HEK293 (cell line): ENCODE measurements around the gene ERVMER34-1.

ENCODE experiments used
- CTCF ChIA-PET: fragments of 350-600 bp; formaldehyde crosslinking; extraction: SDS; loops from one replicate; lab custom pipeline; 2021; ENCODE audit warnings: antibody characterized with exemption; lab: Yijun Ruan, JAX
- POLR2A ChIA-PET: fragments of 300-600 bp; formaldehyde crosslinking; extraction: SDS; loops from one replicate; lab custom pipeline; 2020; ENCODE audit warnings: antibody characterized with exemption, inconsistent platforms; lab: Yijun Ruan, JAX
- H3K27ac ChIP-seq: fragments of 200-500 bp; sonication (Bioruptor generic); 2 replicates; pipeline ENCODE4 v1.5.1; 2014; ENCODE audit warnings: low read depth, low read length, control low read depth, inconsistent platforms; ENCODE audit errors: extremely low read depth
- H3K36me3 ChIP-seq, 2 experiments: fragments of 200-500 bp in 1 of 2; sonication (Bioruptor generic) in 1 of 2; 1 replicate in 1 of 2; 2 replicates in 1 of 2; pipeline ENCODE4 v1.5.1; 2014 to 2017; ENCODE audit warnings: inconsistent platforms in 2 of 2, low read length in 2 of 2; ENCODE audit not compliant: control insufficient read depth in 2 of 2, insufficient read depth in 1 of 2
- H3K4me1 ChIP-seq: fragments of 200-500 bp; sonication (Bioruptor generic); 2 replicates; pipeline ENCODE4 v1.5.1; 2014; ENCODE audit warnings: mild to moderate bottlenecking, low read length, inconsistent platforms; ENCODE audit not compliant: control insufficient read depth, insufficient read depth
- H3K4me3 ChIP-seq: 2 replicates; pipeline ENCODE4 v1.5.1; 2011; ENCODE audit warnings: low read depth, mild to moderate bottlenecking, control low read depth, low read length, moderate library complexity
- H3K9me3 ChIP-seq: fragments of 200-500 bp; sonication (Bioruptor generic); 2 replicates; pipeline ENCODE4 v1.5.1; 2014; ENCODE audit warnings: low read depth, low read length, inconsistent platforms; ENCODE audit not compliant: control insufficient read depth, insufficient read depth
- GLIS1 ChIP-seq: fragments of 450-650 bp; formaldehyde crosslinking; IDR thresholded peaks from 2 replicates; pipeline ENCODE4 v1.5.1; 2016; ENCODE audit warnings: missing biosample characterization, missing genetic modification characterization
- KLF7 ChIP-seq: fragments of 450-650 bp; formaldehyde crosslinking; IDR thresholded peaks from 2 replicates; pipeline ENCODE4 v1.5.1; 2016; ENCODE audit warnings: missing biosample characterization, missing genetic modification characterization, borderline replicate concordance
- REPIN1 ChIP-seq: fragments of 450-650 bp; formaldehyde crosslinking; IDR thresholded peaks from 2 replicates; pipeline ENCODE4 v1.5.1; 2017; ENCODE audit warnings: missing biosample characterization, missing genetic modification characterization, low read depth
- SCRT2 ChIP-seq: fragments of 450-650 bp; formaldehyde crosslinking; IDR thresholded peaks from 2 replicates; pipeline ENCODE4 v1.5.1; 2016; ENCODE audit warnings: missing biosample characterization, missing genetic modification characterization
- SETDB1 ChIP-seq: IDR thresholded peaks from one replicate; pipeline ENCODE4 v1.6.1; 2017; ENCODE audit warnings: mild to moderate bottlenecking, low read length, moderate library complexity, mixed read lengths; ENCODE audit not compliant: insufficient read length
- TCF7L2 ChIP-seq: IDR thresholded peaks from 2 replicates; pipeline ENCODE4 v1.6.1; 2011; ENCODE audit warnings: low read depth, mild to moderate bottlenecking, inconsistent platforms, low read length, moderate library complexity, borderline replicate concordance
- TRIM28 ChIP-seq: IDR thresholded peaks from 2 replicates; pipeline ENCODE4 v1.6.1; 2011; ENCODE audit warnings: low read length, control low read depth, borderline replicate concordance
- TSHZ1 ChIP-seq: fragments of 450-650 bp; formaldehyde crosslinking; IDR thresholded peaks from 2 replicates; pipeline ENCODE4 v1.5.1; 2016; ENCODE audit warnings: missing biosample characterization, missing genetic modification characterization, borderline replicate concordance
- ZBTB20 ChIP-seq: fragments of 450-650 bp; formaldehyde crosslinking; IDR thresholded peaks from 2 replicates; pipeline ENCODE4 v1.5.1; 2016; ENCODE audit warnings: missing biosample characterization, missing genetic modification characterization
- ZBTB8A ChIP-seq: fragments of 450-650 bp; formaldehyde crosslinking; IDR thresholded peaks from 2 replicates; pipeline ENCODE4 v1.5.1; 2016; ENCODE audit warnings: missing biosample characterization, missing genetic modification characterization
- ZNF112 ChIP-seq: fragments of 450-650 bp; formaldehyde crosslinking; IDR thresholded peaks from 2 replicates; pipeline ENCODE4 v1.5.0; 2017; ENCODE audit warnings: missing biosample characterization, missing genetic modification characterization
- ZNF157 ChIP-seq: fragments of 450-650 bp; formaldehyde crosslinking; IDR thresholded peaks from 2 replicates; pipeline ENCODE4 v1.5.1; 2016; ENCODE audit warnings: missing biosample characterization, missing genetic modification characterization
- ZNF18 ChIP-seq: fragments of 450-650 bp; formaldehyde crosslinking; IDR thresholded peaks from 2 replicates; pipeline ENCODE4 v1.5.1; 2016; ENCODE audit warnings: missing biosample characterization, missing genetic modification characterization
- ZNF184 ChIP-seq: fragments of 450-650 bp; IDR thresholded peaks from 2 replicates; pipeline ENCODE4 v1.5.1; 2018; ENCODE audit warnings: missing biosample characterization, mild to moderate bottlenecking, missing genetic modification characterization
- ZNF211 ChIP-seq: fragments of 450-650 bp; formaldehyde crosslinking; IDR thresholded peaks from 2 replicates; pipeline ENCODE4 v1.5.1; 2016; ENCODE audit warnings: low read depth, missing biosample characterization, missing genetic modification characterization
- ZNF214 ChIP-seq: fragments of 450-650 bp; formaldehyde crosslinking; IDR thresholded peaks from 2 replicates; pipeline ENCODE4 v1.5.1; 2017; ENCODE audit warnings: missing biosample characterization, mild to moderate bottlenecking, missing genetic modification characterization, borderline replicate concordance
- ZNF23 ChIP-seq: fragments of 450-650 bp; formaldehyde crosslinking; IDR thresholded peaks from 2 replicates; pipeline ENCODE4 v1.5.1; 2016; ENCODE audit warnings: missing biosample characterization, missing genetic modification characterization, borderline replicate concordance
- ZNF324 ChIP-seq: fragments of 450-650 bp; formaldehyde crosslinking; IDR thresholded peaks from 2 replicates; pipeline ENCODE4 v1.5.1; 2016; ENCODE audit warnings: missing biosample characterization, missing genetic modification characterization
- ZNF350 ChIP-seq: fragments of 450-650 bp; formaldehyde crosslinking; IDR thresholded peaks from 2 replicates; pipeline ENCODE4 v1.5.0; 2017; ENCODE audit warnings: missing biosample characterization, mild to moderate bottlenecking, missing genetic modification characterization
- ZNF37A ChIP-seq: fragments of 450-650 bp; IDR thresholded peaks from 2 replicates; pipeline ENCODE4 v1.5.1; 2018; ENCODE audit warnings: missing biosample characterization, missing genetic modification characterization
- ZNF394 ChIP-seq: fragments of 450-650 bp; formaldehyde crosslinking; IDR thresholded peaks from 2 replicates; pipeline ENCODE4 v1.5.1; 2016; ENCODE audit warnings: missing biosample characterization, missing genetic modification characterization, mild to moderate bottlenecking, moderate library complexity, borderline replicate concordance
- ZNF544 ChIP-seq: fragments of 450-650 bp; formaldehyde crosslinking; IDR thresholded peaks from 2 replicates; pipeline ENCODE4 v1.5.0; 2017; ENCODE audit warnings: missing biosample characterization, missing genetic modification characterization
- ZNF624 ChIP-seq: fragments of 450-650 bp; formaldehyde crosslinking; IDR thresholded peaks from 2 replicates; pipeline ENCODE4 v1.5.1; 2017; ENCODE audit warnings: missing biosample characterization, missing genetic modification characterization
- ZNF626 ChIP-seq: fragments of 450-650 bp; sonication (Bioruptor Pico); formaldehyde crosslinking; IDR thresholded peaks from 2 replicates; pipeline ENCODE4 v1.5.1; 2018; ENCODE audit warnings: missing biosample characterization, missing genetic modification characterization, inconsistent platforms
- ZNF830 ChIP-seq: fragments of 450-650 bp; IDR thresholded peaks from 2 replicates; pipeline ENCODE4 v1.5.0; 2018; ENCODE audit warnings: missing biosample characterization, missing genetic modification characterization, low read depth, mild to moderate bottlenecking, moderate library complexity
- TF ChIP-seq, protein P1 (sequence below): fragments of 450-650 bp; formaldehyde crosslinking; IDR thresholded peaks from 2 replicates; pipeline ENCODE4 v1.5.1; 2016; ENCODE audit warnings: missing biosample characterization, missing genetic modification characterization

The ERVMER34-1 gene

GRCh38 chr4:52715914-52716313 is 35.3 kb downstream of the ERVMER34-1 start:
- Histone ChIP-seq H3K9me3 (no peaks in the 10 kb centered on the region), H3K4me3 (no peak overlapping the region), H3K36me3 (peaks cover 0 to 47% of the 10 kb centered on the region in 2 experiments; a peak in 2 of 3 replicates), H3K27ac (no peak overlapping the region), H3K4me1 (no peaks in the 10 kb centered on the region)
- POLR2A ChIA-PET, result no interaction called here
- TF ChIP-seq ZNF18 (tag by site-specific recombination) (no peak), ZNF23 (tag by site-specific recombination) (no peak), ZNF211 (tag by site-specific recombination) (no peak), ZNF112 (no peak), TCF7L2 (no peak), ZNF184 (no peak), ZBTB20 (tag by site-specific recombination) (no peak), SETDB1 (no peak), TSHZ1 (tag by site-specific recombination) (no peak), KLF7 (no peak), TRIM28 (no peak), ZNF830 (tag by site-specific recombination) (no peak)
- CTCF ChIA-PET, result no interaction called here

GRCh38 chr4:52715255-52715897 is 35.8 kb downstream of the ERVMER34-1 start:
- H3K36me3 ChIP-seq, result peaks cover 0 to 47% of the 10 kb centered on the region in 2 experiments; a peak in 2 of 3 replicates
- ChIA-PET CTCF (no interaction called here), POLR2A (no interaction called here)
- no peak overlapping the region for H3K4me3 ChIP-seq
- no peaks in the 10 kb centered on the region for H3K9me3 ChIP-seq
- H3K4me1 ChIP-seq, result no peaks in the 10 kb centered on the region
- H3K27ac ChIP-seq, result no peak overlapping the region
- TF ChIP-seq ZNF626 (tag by site-specific recombination) (no peak), ZBTB8A (no peak), ZNF350 (tag by site-specific recombination) (no peak), ZNF624 (tag by site-specific recombination) (no peak), ZNF830 (tag by site-specific recombination) (no peak), ZNF394 (no peak), GLIS1 (no peak), ZNF157 (tag by site-specific recombination) (no peak), ZNF214 (no peak), ZNF324 (no peak), SCRT2 (no peak), ZNF544 (tag by site-specific recombination) (no peak), REPIN1 (tag by site-specific recombination) (no peak), ZNF37A (tag by site-specific recombination) (no peak)
- TF ChIP-seq, protein P1, sequence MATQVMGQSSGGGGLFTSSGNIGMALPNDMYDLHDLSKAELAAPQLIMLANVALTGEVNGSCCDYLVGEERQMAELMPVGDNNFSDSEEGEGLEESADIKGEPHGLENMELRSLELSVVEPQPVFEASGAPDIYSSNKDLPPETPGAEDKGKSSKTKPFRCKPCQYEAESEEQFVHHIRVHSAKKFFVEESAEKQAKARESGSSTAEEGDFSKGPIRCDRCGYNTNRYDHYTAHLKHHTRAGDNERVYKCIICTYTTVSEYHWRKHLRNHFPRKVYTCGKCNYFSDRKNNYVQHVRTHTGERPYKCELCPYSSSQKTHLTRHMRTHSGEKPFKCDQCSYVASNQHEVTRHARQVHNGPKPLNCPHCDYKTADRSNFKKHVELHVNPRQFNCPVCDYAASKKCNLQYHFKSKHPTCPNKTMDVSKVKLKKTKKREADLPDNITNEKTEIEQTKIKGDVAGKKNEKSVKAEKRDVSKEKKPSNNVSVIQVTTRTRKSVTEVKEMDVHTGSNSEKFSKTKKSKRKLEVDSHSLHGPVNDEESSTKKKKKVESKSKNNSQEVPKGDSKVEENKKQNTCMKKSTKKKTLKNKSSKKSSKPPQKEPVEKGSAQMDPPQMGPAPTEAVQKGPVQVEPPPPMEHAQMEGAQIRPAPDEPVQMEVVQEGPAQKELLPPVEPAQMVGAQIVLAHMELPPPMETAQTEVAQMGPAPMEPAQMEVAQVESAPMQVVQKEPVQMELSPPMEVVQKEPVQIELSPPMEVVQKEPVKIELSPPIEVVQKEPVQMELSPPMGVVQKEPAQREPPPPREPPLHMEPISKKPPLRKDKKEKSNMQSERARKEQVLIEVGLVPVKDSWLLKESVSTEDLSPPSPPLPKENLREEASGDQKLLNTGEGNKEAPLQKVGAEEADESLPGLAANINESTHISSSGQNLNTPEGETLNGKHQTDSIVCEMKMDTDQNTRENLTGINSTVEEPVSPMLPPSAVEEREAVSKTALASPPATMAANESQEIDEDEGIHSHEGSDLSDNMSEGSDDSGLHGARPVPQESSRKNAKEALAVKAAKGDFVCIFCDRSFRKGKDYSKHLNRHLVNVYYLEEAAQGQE (tag by site-specific recombination), result no peak
